Stimulated activated CD4-positive, alpha-beta T cell treated with anti-CD3 and anti-CD28 coated beads, TNF-alpha, amount 100 ng/mL, for 24 hours (primary cell): ENCODE measurements around the gene HAX1.
A peak's percentile ranks its signal among the peaks of the same experiment; 100 is the strongest.
"Not testable (repeated sequence)": the region's sequence is repeated elsewhere in the genome, so short reads cannot be mapped to it uniquely, and the experiment has no call there.

Experiments
- DNase-seq, 3 experiments: peaks; one replicate each; pipeline ENCODE4 v3.0.0-alpha.2; 2020; ENCODE audit warnings: low read depth in 3 of 3

Gene HAX1

GRCh38 chr1:154276797-154277196, 4.4 kb downstream of the HAX1 start:
- peak in 1 of 3 experiments; percentile 24 for DNase-seq

- DNase-seq = not testable (repeated sequence)
Measured at GRCh38 chr1:154287591-154287990, 15.2 kb downstream of the HAX1 start.

- DNase-seq = no peak
Measured at GRCh38 chr1:154288661-154289060, 16.2 kb downstream of the HAX1 start.

DNA sequence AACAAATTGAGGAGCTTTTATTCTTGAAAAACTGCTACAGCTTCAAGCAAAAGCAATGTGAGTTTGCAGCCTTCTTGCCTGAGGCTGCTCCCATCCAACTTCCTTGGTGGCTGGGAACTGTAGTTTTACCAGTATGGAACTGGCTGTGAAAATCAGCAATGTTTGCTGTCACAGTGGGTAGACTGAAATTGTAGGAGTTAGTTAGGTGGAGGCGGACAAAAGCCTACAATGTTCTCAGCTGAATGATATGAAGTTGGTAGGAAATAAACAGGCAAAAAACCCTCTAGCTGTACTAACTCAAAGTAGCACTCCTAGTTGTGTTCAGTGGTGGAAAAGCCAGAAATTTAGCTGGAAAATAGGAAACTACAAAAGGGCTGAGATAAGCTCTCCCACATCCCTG, 18.5 kb downstream of the HAX1 start:
- no peak for DNase-seq

DNA sequence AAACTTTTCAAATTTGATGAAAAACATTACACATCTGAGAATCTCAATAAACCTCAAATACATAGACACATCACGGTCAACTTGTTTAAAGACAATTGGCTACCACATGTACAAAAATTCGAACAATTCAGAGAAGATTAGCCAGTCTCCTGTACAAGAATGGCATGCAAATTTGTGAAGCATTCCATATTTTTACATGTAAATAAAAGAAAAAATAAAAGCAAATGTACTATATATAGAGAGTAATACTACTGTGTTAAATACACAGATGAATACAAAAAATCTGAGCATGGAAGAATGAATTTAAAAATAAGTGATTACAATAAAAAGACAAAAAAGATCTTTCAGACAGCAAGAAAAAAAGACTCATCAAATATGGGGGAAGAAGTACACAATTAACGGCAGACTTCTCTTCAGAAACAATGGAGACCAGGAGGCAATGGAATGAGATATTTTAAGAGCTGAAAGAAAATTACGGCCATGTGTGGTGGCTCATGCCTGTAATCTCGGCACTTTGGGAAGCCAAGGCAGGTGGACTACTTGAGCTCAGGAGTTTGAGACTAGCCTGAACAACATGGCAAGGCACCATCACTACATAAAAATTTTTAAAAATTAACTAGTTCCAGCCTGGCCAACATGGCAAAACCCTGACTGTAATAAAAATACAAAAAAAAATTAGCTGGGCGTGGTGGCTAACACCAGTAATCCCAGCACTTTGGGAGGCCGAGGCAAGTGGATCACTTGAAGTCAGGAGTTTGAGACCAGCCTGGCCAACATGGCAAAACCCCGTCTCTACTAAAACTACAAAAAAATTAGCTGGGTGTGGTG, 23.2 kb downstream of the HAX1 start:
- no peak for DNase-seq

DNA sequence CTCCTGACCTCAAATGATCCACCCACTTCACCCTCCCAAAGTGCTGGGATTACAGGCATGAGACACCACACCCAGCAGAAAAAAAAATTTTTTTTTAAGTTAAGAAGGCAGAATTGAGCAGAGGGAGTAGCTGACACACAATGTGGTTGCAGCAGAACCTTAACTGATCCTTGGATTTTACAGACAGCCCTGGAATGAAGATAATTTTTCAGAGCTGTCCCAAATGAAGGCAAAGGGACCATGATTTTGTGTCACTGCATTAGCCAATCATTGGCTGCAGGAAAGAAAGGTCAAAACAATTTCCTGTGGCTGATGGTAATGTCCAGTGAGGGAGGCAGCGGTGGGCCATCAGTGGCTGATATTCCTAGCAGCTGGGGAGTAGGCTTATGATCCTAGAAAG, 29.2 kb downstream of the HAX1 start:
- DNase-seq = no peak

- peak in 2 of 3 experiments; percentile 30 to 52 for DNase-seq
Measured at GRCh38 chr1:154304664-154305337, 32.4 kb downstream of the HAX1 start.

DNA sequence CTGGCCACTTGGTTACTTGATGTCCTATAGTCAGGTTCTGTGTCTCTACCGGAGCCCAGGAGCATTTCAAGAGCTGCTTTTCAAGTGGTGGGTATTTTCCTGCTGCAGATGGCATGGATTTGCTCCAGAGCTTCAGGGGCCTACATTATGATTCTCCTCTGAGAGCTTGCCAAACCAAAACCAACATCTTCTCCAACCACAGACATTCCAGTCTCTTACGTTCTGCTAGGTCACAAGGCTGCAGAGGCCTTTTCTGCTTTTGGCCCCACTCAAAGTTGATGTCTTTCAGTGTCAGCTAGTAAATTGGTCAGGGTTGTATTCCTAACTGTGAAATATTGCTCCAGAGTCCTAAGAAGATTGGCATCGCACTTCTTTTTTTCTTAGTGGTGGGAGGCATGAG, 33.7 kb downstream of the HAX1 start:
- no peak for DNase-seq

DNA sequence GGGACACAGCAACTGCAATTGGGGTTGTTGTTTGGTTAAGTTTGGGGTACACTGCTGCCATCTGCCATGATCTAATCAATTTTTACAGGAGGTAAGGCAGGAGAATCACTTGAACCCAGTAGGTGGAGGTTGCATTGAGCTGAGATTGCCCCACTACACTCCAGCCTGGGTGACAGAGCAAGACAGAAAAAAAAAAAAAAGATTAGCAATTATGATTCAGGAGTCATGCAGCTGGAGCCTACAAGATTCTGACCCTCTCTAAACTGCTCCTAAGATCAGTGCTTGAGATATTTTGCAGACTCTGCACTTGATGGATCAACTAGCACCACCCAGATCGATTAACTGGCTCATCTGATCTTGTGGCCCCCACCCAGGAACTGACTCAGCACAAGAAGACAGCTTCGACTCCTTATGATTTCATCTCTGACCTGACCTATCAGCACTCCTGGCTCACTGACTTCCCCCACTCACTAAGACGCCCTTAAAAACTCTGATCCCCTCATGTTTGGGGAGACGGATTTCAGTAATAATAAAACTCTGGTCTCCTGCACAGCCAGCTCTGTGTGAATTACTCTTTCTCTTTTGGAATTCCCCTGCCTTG, 35.3 kb downstream of the HAX1 start:
- DNase-seq = not testable (repeated sequence)

DNA sequence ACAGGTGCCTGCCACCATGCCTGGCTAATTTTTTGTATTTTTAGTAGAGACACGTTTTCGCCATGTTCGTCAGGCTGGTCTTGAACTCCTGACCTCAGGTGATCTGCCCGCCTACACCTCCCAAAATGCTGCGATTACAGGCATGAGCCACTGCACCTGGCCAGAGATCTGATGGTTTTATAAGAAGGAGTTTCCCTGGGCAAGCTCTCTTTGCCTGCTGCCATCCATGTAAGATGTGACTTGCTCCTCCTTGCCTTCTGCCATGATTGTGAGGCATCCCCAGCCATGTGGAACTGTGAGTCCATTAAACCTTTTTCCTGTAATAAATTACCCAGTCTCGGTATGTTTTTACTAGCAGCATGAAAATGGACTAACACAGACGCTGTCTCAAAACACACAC, 36.7 kb downstream of the HAX1 start:
- not testable (repeated sequence) for DNase-seq

- not testable (repeated sequence) for DNase-seq
Measured at GRCh38 chr1:154312229-154313065, 40.0 kb downstream of the HAX1 start.

GRCh38 chr1:154313066-154313356, 40.6 kb downstream of the HAX1 start:
- no peak for DNase-seq

GRCh38 chr1:154314226-154314625, 41.8 kb downstream of the HAX1 start:
- not testable (repeated sequence) for DNase-seq

DNA sequence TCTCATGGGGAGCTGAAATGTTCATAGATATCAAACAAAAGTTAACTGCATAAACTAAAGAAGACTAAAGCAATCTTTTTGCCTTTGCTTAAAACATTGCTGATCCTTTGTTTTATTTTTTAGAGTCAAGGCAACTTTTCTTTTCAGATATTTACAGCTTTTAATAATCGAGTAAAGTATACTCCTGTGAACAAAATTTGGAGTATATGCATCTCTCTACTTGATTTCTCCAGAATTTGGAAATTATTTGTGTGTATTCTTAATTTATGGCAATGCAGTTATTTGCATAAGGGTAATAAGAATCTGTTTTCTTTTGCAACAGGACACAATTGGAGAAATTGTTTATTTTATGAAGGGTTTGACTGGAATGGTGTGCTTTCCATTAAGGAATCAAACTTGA, 44.3 kb downstream of the HAX1 start:
- DNase-seq = no peak

DNA sequence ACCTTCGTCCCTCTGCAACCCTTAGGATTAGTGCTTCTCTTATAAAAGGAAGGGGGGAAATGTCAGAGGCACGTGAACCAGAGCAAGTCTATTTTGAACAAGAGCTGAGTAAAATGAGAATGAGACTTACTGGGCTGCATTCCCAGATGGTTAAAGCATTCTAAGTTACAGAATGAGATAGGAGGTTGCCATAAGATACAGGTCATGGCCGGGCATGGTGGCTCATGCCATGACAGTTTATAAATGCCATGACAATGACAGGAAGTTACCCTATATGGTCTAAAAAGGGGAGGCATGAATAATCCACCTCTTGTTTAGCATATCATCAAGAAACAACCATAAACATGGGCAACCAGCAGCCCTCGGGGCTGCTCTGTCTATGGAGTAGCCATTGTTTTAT, 46.0 kb downstream of the HAX1 start:
- no peak for DNase-seq

GRCh38 chr1:154320882-154321608, 48.6 kb downstream of the HAX1 start, which contains the start of gene AQP10:
Gene AQP10 (plus strand): TSS chr1:154321093. CDS start chr1:154321156, 63 bp downstream.
- no peak for DNase-seq

- not testable (repeated sequence) for DNase-seq
Measured at GRCh38 chr1:154321609-154321934, 49.1 kb downstream of the HAX1 start.

- no peak for DNase-seq
Measured at GRCh38 chr1:154323493-154323892, 51.1 kb downstream of the HAX1 start.

DNA sequence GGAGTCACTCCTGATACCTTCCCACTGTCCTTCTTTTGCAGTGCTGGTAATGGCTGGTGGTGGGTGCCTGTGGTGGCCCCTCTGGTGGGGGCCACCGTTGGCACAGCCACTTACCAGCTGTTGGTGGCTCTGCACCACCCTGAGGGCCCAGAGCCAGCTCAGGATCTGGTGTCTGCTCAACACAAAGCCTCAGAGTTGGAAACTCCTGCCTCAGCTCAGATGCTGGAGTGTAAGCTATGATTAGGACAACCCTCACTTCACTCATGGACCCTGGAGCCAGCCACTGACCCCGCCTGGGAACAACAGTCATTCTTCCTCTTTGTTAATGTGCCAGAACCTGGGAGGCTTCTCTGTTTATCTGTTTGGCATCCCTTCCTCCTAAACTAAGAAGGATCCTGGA, 51.8 kb downstream of the HAX1 start:
- no peak for DNase-seq

DNA sequence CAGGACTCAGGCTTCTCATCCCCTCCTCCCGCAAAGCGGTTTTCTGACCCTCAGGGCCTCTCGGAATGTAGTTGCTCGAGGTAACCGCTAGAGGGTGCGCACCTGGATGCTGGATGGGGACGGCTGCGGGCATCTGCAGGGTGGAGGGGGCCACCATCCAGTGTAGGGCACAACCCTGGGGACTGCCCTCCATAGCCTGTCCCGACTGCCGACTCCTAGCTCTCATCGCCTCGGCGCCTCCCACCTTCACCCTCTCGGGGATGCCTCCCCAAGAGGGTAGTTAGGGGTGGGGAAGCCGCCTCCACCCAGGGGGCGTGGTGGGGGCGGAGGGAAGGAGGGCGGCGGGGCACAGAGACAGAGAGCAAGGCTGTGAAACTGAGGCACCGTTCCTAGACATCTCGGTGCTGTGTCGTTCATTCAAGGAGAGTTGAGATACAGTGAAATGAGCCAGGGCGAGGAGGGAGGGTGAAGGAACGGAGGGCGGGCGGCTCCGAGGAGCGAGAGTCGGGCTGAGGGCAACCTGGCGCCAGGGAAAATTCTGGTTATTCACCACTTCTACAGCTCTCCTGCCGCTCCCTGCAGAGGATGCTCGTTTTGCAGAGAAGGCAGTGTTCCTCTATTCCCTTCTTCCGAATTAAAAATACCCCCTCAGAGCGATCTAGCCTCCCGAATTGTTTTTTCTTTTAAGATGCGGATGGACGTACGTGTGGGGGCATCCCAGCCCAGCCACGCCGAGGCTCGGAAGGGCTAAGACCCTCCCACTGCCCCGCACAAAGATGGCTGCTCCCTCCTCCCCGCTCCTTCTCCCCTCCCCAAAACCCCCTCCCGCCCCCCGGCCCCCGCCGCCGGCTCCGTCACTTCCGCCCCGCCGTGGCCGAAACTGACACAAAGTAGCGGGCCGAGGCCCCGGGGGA, 52.5 kb downstream of the HAX1 start, which contains the start of gene ATP8B2:
TSS of gene ATP8B2 (plus strand) at position 857 of the 914 bp plus-strand sequence. CDS start 2,617 bp downstream, outside the sequence.
- DNase-seq = peak; percentile 69 to 79 (median 74)
